GM15510 (cell line): ENCODE data around the gene EHBP1L1.

Experiments
- POLR2A ChIP-seq: IDR thresholded peaks from 3 replicates; pipeline ENCODE4 v1.6.1; 2011; ENCODE audit warnings: borderline replicate concordance; ENCODE audit not compliant: insufficient read length; ENCODE audit errors: extremely low read depth

The EHBP1L1 gene

DNA sequence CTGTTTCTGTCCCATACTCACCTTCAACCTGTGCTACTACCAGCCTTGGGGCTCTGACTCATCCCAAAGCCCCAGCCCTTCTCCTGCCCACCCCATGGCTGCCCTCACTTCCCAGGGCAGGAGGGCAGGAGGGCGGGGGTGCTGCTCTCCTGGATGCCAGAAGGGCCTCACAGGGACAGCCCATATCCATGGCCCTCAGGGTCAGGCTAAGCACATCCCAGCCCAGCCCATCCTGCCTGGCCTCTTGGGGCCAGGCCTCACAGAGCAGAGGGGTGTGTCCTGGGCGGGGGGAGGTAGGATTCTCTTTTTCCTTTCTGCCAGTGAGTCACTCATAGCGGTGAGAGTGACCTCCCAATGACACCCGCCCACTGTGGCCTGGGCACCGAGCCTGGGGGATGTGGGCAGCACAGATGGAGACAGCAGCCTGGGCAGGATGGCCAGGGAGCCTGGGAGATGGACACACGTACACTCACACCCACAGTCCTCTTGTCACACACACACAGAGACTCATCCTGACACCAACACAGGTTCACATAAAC, 20.1 kb upstream of the EHBP1L1 start:
- TF ChIP-seq POLR2A: no peak

GRCh38 chr11:65556470-65557279, 19.2 kb upstream of the EHBP1L1 start:
- TF ChIP-seq POLR2A: no peak

GRCh38 chr11:65557280-65558001, 18.4 kb upstream of the EHBP1L1 start:
- TF ChIP-seq POLR2A: no peak

DNA sequence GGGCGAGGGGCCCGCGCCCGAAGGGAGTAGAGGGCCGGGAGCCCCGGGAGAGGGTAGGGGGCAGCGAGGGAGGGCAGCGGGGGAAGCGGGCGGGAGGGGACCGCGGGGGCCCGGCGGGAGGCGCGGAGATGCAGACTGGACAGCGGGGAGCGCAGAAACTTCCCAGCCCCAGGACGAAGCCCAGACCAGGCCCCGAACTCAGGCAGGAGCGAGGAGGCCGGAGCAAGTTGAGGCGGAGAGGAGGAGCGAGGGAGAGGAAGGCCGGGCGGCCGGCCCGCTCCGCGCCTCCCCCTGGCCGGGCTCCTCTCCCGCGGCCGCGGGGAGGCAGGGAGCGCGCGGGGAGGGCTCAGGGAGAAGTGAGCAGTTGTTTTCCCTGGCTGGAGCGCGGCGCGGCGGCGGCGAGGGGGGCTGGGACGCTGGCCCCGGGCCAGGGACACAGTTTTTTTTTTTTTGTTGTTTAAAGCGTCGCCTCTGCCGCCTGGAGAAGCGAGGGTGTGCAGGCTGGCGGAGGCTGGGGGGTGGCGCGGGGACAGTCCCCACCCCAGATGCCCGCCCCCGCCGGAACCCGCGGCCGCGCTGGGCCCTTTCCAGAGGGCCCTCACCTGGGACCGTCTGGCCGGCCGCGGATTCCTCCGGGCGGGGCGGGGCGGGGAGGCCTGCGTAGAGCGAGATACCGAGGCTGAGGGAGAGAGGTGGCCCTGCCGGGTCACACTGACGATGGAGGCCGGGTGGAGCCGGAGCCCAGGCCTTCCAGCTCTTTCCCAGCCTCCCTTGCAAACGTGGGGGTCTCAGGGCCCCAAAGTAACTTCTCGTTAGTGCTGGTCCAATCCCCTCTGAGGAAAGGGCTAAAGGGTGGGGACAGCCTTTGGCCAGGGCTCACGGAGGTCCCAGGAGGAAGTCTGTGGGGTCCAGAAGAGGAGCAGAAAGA, 17.6 kb upstream of the EHBP1L1 start, which contains the start of gene LTBP3:
Gene LTBP3, minus strand, starts transcription at position 358 of the 928 bp plus-strand sequence. CDS start 400 bp downstream, outside the sequence.
- TF ChIP-seq POLR2A: no peak

DNA sequence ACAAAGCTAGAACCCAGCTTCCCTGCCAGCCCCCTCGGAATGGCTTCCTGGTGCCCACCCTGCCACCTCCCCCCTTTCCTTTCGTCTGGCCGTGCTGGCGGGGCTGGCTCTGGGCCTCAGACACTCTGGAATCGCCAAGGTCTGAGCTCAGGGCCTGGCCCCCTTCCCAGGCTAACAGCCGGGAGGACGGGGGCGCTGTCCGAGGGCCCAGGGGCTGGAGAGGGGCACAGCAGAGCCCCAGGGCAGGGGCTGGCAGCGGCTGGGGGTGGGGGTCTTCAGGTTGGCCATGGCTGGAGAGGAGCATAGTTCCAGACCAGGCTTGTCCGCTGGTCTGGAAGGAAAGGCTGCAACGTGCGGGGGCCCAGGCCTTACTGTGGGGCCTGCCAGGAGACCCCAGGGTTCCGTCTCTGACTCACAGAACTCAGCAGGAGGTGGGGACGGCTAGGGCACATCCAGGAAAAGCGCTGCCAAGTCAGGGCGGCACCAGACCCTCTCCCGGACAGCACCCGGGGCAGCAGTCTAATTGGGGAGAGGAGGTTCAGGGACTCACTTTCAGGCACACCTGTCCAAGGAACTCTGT, 16.8 kb upstream of the EHBP1L1 start:
- no peak for TF ChIP-seq POLR2A

DNA sequence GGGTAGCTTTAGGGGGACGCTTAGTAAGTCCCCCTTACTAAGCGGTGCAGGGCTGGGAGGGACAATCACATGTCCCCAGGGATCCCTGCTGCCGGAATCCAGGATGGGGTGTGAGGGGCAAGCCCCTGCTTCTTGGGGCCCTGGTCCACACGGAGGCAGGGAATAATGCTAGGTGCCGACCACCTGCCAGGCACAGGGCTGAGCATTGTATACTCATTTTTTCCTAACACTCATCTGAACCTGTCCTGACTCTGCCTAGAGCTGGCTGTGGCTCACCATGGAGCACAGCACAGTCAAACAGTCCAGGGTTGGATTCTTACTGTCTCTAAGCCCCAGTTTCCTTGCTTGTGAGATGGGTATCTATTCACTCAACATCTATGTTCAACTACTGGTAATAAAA, 16.3 kb upstream of the EHBP1L1 start:
- no peak for TF ChIP-seq POLR2A

DNA sequence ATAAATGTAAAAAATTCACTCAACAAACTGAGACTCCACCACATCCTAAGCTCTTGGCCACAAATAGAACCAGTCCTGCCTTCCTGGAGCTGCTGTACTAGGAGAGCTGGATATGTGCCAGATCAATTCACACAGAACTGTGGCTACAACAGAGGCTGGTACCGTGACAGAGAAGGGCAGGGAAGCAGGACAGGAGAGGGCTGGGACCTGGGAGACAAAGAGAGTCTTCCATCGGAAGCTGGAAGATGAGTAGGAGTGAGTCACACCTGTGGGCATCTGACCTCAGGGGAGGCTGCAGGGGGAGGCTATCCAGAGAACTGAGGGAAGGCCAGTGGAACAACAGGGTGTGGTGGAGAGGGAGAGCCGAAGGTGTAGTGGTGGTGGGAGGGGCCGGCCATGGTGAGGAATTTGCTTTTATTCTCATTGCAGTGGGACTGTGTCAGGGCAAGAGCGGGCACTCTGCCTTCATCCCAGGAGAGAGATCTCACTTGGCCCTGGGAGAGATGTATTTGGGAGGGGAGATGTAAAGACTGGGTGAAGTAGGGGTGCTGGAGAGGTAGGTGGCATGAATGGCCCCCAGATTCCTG, 15.8 kb upstream of the EHBP1L1 start:
- no peak for TF ChIP-seq POLR2A

DNA sequence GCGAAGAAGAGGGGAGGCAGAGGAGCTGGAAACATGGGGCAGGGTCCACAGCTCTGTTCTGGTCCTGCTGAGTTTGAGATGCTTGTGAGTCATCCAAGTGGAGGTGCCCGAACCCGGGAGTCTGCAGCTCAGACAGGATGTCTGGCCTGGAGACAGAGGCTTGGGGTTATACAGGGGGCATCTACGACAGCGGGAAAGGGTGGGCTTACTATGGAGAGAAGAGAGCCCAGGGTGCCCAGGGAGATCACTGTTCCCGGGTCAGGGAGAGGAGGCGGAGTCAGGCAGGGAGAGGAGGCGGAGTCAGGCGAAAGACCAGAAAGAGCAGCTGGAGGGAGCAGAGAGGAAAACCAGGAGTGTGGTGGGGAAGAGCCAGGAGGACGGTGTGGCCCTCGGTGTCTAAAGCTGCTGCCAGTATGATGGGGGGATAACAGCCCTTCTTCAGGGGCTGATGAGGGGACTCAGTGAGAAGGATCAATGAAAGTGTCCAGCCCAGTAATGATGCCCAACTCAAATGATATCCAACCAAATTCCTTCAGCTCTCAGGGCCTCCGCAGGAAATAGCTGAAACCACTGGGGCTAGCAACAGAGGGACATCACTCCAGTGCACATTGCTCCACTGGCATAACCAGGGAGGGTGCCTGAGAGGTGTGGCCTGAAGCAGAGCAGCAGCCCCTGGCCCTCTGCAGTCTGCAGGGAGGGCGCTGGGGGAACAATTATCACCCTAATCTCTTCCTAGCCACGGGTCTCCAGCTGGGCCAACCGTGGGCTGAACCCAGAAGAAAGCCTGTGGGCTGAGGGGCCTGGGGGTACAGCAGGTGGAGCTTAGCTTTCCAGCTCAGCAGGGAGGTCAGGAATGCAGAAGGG, 15.1 kb upstream of the EHBP1L1 start:
- TF ChIP-seq POLR2A: no peak

- TF ChIP-seq POLR2A: no peak
Observed at GRCh38 chr11:65562020-65562419, 13.8 kb upstream of the EHBP1L1 start.

DNA sequence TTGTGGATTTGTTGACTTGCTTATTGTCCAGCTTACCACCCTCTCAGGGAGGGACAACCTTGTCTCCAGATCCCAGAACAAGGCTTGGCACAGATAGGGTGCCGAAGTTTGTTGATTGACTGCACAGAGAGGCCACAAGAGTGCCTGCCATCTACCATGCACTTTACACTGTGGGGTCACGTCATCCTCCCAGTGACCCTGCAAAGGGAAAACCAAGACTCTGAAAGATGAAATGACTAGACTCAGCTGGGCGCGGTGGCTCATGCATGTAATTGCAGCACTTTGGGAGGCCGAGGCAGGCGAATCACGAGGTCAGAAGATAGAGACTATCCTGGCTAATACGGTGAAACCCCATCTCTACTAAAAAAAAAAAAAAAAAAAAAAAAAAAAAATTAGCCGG, 13.1 kb upstream of the EHBP1L1 start:
- no peak for TF ChIP-seq POLR2A

DNA sequence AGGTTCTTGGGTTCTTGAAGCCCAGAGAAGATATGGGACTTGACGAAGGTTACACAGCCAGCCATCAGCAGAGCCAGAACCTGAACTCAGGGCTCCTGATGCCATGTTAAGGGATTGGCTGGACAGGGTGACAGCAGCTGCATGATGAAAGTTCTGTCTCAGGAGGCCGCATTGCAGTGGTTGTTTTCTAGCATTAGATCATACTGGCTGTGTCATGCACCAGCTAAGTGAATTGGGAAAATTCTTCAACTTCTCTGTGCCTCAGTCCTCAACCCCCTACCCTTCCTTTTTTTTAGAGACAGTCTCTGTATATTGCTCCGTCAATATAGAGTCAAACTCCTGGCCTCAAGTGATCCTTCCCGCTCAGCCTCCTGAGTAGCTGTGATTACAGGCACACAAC, 12.3 kb upstream of the EHBP1L1 start:
- TF ChIP-seq POLR2A: no peak

- no peak for TF ChIP-seq POLR2A
Observed at GRCh38 chr11:65565624-65566453, 10.0 kb upstream of the EHBP1L1 start.
